ENCODE results near the gene ARPP19. TPM values are rescaled to one million over a fixed set of nuclear protein-coding genes. Genes with fewer than 3 reads are reported as not detected.
A peak's percentile ranks its signal among the peaks of the same experiment; 100 is the strongest.

ARPP19 gene
- total RNA-seq, 2 experiments from 2014 or later = 172 to 183 TPM

DNA sequence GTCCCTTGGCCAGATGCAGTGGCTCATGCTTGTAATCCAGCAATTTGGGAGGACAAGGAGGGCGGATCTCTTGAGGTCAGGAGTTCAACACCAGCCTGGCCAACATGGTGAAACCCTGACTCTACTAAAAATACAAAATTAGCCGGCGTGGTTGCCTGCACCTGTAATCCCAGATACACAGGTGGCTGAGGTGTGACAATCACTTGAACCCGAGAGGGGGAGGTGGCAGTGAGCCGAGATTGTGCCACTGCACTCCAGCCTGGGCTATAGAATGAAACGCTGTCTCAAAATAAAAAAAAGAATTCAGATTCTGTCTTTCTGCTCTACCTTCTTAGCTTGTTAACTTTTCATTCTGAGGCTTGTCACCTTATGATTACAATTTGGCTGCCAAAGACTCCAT is 62.3 kb downstream of the ARPP19 start:
- no peaks in the 10 kb centered on the region for H3K36me3 Mint-ChIP-seq
- ChIA-PET CTCF (interaction anchor here (2.0 kb wide), 1 partner anchor 21 kb away, joined by 4 read pairs; no protein-coding TSS in a partner anchor), POLR2A (interaction anchor here (1.2 kb wide), 1 partner anchor 28 kb away, joined by 3 read pairs; no protein-coding TSS in a partner anchor)
- no peaks in the 10 kb centered on the region for H3K9me3 Mint-ChIP-seq
- intact Hi-C loops (cut with micrococcal nuclease) = no loop called here
- H3K4me3 Mint-ChIP-seq = no peak overlapping the region
- no peak overlapping the region for H3K27ac Mint-ChIP-seq
- H3K27me3 Mint-ChIP-seq = no peaks in the 10 kb centered on the region
- DNase-seq = no peak
- peaks cover 51% of the 10 kb centered on the region for H3K4me1 Mint-ChIP-seq (ENCODE audit: low read depth)

DNA sequence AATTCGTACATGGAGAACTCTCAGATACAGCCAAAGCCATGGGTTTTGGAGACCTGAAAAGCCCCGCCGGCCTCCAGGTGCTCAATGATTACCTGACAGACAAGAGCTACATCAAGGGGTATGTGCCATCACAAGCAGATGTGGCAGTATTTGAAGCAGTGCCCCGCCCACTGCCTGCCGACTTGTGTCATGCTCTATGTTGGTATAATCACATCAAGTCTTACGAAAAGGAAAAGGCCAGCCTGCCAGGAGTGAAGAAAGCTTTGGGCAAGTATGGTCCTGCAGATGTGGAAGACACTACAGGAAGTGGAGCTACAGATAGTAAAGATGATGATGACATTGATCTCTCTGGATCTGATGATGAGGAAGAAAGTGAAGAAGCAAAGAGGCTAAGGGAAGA is 63.7 kb downstream of the ARPP19 start:
- Mint-ChIP-seq H3K9me3 (no peaks in the 10 kb centered on the region), H3K4me1 (ENCODE audit: low read depth) (peaks cover 39% of the 10 kb centered on the region), H3K36me3 (no peaks in the 10 kb centered on the region), H3K27ac (no peak overlapping the region), H3K4me3 (no peak overlapping the region), H3K27me3 (no peaks in the 10 kb centered on the region)
- DNase-seq = no peak
- ChIA-PET POLR2A (no interaction called here), CTCF (interaction anchor here (1.4 kb wide), 1 partner anchor 39 kb away, joined by 4 read pairs; no protein-coding TSS in a partner anchor)
- intact Hi-C loops (cut with micrococcal nuclease) = no loop called here

DNA sequence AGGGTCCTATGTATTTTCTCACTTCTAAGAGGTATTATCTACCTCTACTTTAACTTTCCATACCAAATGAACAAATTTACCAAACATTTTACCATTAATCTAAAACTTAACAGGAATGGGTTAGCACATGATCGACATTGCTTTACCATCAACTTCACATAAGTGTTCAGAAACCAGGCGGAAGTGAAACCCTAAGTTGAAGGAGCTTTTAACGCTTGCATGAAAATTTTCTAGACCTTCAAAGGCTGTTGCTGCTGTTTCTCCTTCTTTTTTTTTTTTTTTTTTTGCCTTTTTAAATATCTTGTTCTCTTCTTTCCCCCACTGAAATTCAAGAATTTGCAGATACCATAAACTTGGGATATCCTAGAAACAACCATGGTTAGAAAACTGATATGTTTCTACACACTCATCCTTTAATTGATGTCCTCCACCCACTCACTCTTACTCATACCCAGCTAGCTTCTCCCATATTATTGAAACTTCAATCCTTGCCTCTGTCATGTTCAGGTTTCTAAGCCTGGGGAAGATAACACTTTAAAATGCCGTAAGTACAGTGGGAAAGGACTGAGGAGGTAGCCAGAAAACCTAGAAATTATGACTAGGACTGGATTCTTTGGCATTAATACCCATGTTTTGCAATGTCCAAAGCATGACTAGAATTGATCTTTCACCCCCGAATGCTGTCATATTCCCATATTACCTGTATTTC is 64.9 kb downstream of the ARPP19 start:
- H3K36me3 Mint-ChIP-seq = no peaks in the 10 kb centered on the region
- H3K4me3 Mint-ChIP-seq = peak overlapping the region; percentile 14
- POLR2A ChIA-PET = interaction anchor here (0.6 kb wide), 1 partner anchor 25 kb away, joined by 4 read pairs; no protein-coding TSS in a partner anchor
- peak overlapping the region; percentile 11 for H3K27ac Mint-ChIP-seq
- intact Hi-C loops (cut with micrococcal nuclease) = no loop called here
- DNase-seq = no peak
- no peaks in the 10 kb centered on the region for H3K27me3 Mint-ChIP-seq
- H3K4me1 Mint-ChIP-seq (ENCODE audit: low read depth) = peaks cover 29% of the 10 kb centered on the region
- CTCF ChIA-PET = interaction anchor here (1.0 to 1.4 kb wide), 3 partner anchors 38 to 247 kb away, joined by 3 to 4 read pairs (median 4); no protein-coding TSS in a partner anchor
- no peaks in the 10 kb centered on the region for H3K9me3 Mint-ChIP-seq

DNA sequence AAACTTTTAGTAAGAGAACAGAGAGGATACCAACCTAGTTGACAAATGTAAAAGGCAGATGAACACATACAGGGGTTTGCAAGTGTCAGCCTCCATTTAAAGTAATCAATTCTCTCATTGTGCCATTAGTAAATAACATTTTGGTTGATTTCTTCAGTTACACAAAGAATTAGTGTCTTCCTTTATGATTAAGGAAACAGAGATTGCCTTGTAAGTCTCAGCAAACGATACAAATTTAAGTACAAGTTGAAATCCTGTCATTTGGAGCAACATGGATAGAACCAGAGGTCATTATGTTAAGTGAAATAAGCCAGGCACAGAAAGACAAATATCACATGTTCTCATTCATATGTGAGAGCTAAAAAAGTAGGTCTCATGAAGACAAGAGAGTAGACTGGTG is 66.2 kb downstream of the ARPP19 start:
- no peak overlapping the region for H3K27ac Mint-ChIP-seq
- DNase-seq = no peak
- no peaks in the 10 kb centered on the region for H3K27me3 Mint-ChIP-seq
- H3K4me3 Mint-ChIP-seq = no peak overlapping the region
- H3K9me3 Mint-ChIP-seq = no peaks in the 10 kb centered on the region
- intact Hi-C loops (cut with micrococcal nuclease) = no loop called here
- ChIA-PET POLR2A (no interaction called here), CTCF (no interaction called here)
- H3K36me3 Mint-ChIP-seq = no peaks in the 10 kb centered on the region
- H3K4me1 Mint-ChIP-seq (ENCODE audit: low read depth) = peaks cover 25% of the 10 kb centered on the region

DNA sequence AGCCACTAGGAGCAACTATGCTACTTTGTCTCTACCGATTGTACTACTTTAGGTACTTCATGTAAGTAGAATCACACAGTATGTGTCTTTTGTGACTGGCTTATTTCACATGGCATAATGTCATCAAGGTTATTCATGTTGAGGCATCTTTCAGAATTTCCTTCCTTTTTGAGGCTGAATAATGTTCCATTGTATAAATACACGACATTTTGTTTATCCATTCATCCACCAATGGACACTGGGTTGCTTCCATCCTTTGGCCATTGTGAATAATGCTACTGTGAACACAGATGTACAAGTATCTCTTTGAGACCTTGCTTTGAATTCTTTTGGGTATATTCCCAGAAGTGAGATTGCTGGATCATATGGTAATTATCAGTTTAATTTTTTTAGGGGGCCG is 69.3 kb downstream of the ARPP19 start:
- POLR2A ChIA-PET = no interaction called here
- DNase-seq = no peak
- Mint-ChIP-seq H3K4me3 (no peak overlapping the region), H3K27ac (no peak overlapping the region), H3K4me1 (ENCODE audit: low read depth) (peaks cover 29% of the 10 kb centered on the region), H3K27me3 (no peaks in the 10 kb centered on the region), H3K9me3 (no peaks in the 10 kb centered on the region), H3K36me3 (no peaks in the 10 kb centered on the region)
- intact Hi-C loops (cut with micrococcal nuclease) = no loop called here
- CTCF ChIA-PET = no interaction called here

DNA sequence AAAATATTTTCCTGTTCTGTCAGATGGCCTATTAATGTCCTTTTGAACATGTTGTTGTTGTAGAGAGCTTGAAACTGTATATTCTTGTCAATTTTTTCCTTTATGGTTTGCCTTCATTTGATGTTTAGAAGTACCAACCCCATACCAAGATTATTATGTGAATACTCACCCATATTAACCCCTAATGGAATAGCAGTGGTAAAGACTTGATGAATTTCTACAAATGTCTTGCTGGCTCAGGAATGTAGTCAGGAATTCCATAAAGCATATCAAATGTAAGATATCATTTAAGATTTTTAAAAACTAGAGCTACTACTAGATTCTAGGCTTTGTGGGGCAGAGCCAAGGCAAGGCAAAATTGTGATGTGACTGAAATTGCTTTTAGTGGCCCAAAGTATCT is 70.1 kb downstream of the ARPP19 start:
- DNase-seq = no peak
- Mint-ChIP-seq H3K27ac (no peak overlapping the region), H3K36me3 (no peaks in the 10 kb centered on the region), H3K4me3 (no peak overlapping the region), H3K27me3 (no peaks in the 10 kb centered on the region), H3K4me1 (ENCODE audit: low read depth) (peaks cover 21% of the 10 kb centered on the region), H3K9me3 (no peaks in the 10 kb centered on the region)
- ChIA-PET POLR2A (no interaction called here), CTCF (no interaction called here)
- intact Hi-C loops (cut with micrococcal nuclease) = no loop called here

Other genes with a start within 250 kb of the ARPP19 start
- 10 to 100 TPM; 32.4 to 37.8 TPM for gene MYO5A, start 40.1 kb downstream of the ARPP19 start, total RNA-seq
- 10 to 100 TPM; 18.2 to 19.3 TPM for gene ATOSA, start 110.4 kb upstream of the ARPP19 start, total RNA-seq
- gene ONECUT1, start 221.3 kb upstream of the ARPP19 start, total RNA-seq = not detected